Measurements from ENCODE around the gene RHBG. TPM values are rescaled to one million over a fixed set of nuclear protein-coding genes. Genes with fewer than 3 reads are reported as not detected.

Gene RHBG
- total RNA-seq, 1 donor, result not detected

DNA sequence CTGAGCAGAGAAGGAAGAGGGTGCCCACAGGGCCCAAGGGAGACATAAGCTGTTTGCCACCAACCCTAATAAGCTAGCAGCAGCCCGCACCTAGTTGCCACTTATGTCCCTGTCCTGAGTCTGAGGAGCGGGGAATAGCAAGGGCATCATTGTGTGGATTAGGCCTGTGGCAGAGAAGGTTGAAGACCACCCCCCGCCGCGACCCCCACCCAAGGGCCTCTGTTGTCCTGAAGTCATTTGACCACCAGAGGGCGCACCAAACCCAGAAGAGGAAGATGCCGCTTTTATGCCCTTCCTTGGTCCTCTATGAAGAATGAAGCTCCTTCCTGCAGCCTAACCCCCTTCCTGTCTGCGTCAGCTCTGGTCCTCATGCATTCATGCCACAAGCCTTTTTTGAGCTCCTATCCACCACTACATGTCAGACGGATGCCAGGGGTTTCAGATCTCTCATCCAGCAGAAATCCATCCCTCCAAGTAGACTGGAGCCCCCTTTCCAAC, 16.6 kb downstream of the RHBG start:
- peak; percentile 88 for TF ChIP-seq CTCF (IDR thresholded peaks at IDR 0.05; ENCODE audit: insufficient read depth, low read depth, low read length)
- no peak overlapping the region for H3K4me3 ChIP-seq (ENCODE audit: low read depth, low read length)
- DNase-seq (ENCODE audit: low read depth), result peak; percentile 67

- DNase-seq (ENCODE audit: low read depth), result no peak
- no peak overlapping the region for H3K4me3 ChIP-seq (ENCODE audit: low read depth, low read length)
- TF ChIP-seq CTCF (IDR thresholded peaks at IDR 0.05; ENCODE audit: insufficient read depth, low read depth, low read length), result no peak
Measured at GRCh38 chr1:156386134-156386901, 17.3 kb downstream of the RHBG start.

- no peak overlapping the region for H3K4me3 ChIP-seq (ENCODE audit: low read depth, low read length)
- no peak for DNase-seq (ENCODE audit: low read depth)
- TF ChIP-seq CTCF (IDR thresholded peaks at IDR 0.05; ENCODE audit: insufficient read depth, low read depth, low read length), result no peak
Measured at GRCh38 chr1:156386949-156387869, 18.2 kb downstream of the RHBG start.

DNA sequence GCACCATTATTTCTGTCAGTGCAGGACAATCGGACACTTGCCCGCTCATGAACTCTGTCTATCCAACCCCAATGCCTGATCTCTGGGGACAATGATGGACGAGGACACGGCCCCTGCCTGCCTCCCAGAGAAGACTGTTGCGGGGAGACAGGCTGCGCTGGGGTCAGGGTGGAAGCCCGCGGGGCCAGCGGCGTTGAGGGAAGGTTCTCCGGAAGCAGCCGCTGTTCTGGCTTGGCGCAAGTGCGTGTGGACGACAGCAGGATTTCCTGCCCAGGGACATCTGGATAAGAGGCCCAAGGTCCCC, 18.8 kb downstream of the RHBG start:
- H3K4me3 ChIP-seq (ENCODE audit: low read depth, low read length), result no peak overlapping the region
- no peak for DNase-seq (ENCODE audit: low read depth)

DNA sequence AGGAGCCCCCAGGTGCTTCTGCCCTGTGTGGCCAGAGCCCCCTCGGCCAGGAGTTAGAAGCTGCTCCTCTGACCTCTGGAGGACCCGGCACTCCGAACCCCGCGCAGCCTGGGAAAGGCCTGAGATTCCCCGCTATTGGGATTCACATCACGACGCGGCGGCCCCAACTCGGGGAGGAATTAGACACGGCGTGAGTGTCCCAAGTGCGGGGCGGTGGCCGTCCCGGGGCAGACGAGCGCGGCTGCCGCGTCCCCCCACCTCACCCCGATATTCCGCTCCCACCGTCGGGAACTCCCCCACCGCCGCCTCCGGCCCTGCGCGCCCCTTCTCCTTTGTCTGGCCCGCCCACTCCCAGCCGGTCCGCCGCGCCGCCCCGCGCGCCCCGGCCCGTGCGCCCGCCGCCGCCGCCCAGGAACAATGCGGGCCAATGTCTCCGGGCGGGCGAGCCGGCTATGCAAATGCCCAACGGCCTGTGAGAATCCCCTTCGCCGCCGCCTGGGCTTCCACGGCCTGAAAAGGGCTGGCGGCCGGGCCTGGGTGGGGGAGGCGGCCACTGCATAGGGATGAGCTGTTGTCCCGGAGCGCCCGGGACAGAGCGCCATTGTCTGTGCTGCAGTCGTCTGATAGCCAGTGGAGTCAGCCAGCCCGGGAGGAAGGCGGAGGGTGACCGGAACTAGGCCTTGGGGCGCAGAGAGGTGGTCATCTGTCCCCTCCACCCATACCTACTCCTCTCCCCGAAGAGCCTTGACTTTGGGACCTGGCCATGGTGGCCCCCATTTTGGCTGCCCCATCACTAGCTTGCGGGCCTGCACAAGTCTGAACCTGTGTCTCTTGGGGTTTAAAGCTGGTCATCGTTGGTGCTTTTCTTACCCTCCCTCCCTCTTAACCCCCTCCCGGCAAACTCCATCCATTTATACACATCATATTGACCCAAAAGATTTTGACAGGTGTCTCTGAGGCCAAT, 19.4 kb downstream of the RHBG start:
- DNase-seq (ENCODE audit: low read depth), result no peak
- H3K4me3 ChIP-seq (ENCODE audit: low read depth, low read length), result no peak overlapping the region
- TF ChIP-seq CTCF (IDR thresholded peaks at IDR 0.05; ENCODE audit: insufficient read depth, low read depth, low read length), result no peak

More for the DNA sequence above, 18.8 kb downstream of the RHBG start:
- TF ChIP-seq CTCF (IDR thresholded peaks at IDR 0.05; ENCODE audit: insufficient read depth, low read depth, low read length), result no peak

GRCh38 chr1:156389311-156389710, 20.3 kb downstream of the RHBG start:
- no peak for TF ChIP-seq CTCF (IDR thresholded peaks at IDR 0.05; ENCODE audit: insufficient read depth, low read depth, low read length)
- no peak for DNase-seq (ENCODE audit: low read depth)
- no peak overlapping the region for H3K4me3 ChIP-seq (ENCODE audit: low read depth, low read length)
